Parathyroid adenoma (tissue), 2 donors: Measurements from ENCODE around the gene MSRB1.

Experiments used
- H2AFZ ChIP-seq: fragments of 300-600 bp; sonication (generic); one replicate; pipeline ENCODE4 v1.7.0; 2017; ENCODE audit warnings: antibody characterized with exemption, mild to moderate bottlenecking
- H3K27ac ChIP-seq: fragments of 300-600 bp; sonication (generic); one replicate; pipeline ENCODE4 v1.7.0; 2017
- H3K27me3 ChIP-seq: fragments of 300-600 bp; sonication (generic); one replicate; pipeline ENCODE4 v1.7.0; 2017; ENCODE audit warnings: low read length; ENCODE audit not compliant: control insufficient read depth, insufficient read depth
- H3K36me3 ChIP-seq: fragments of 300-600 bp; sonication (generic); one replicate; pipeline ENCODE4 v1.7.0; 2017; ENCODE audit warnings: low read length; ENCODE audit not compliant: control insufficient read depth, insufficient read depth
- H3K4me1 ChIP-seq: fragments of 300-600 bp; sonication (generic); one replicate; pipeline ENCODE4 v1.7.0; 2017; ENCODE audit warnings: control low read depth
- H3K4me2 ChIP-seq: fragments of 300-600 bp; sonication (generic); one replicate; pipeline ENCODE4 v1.7.0; 2017; ENCODE audit warnings: low read length
- H3K4me3 ChIP-seq: fragments of 300-600 bp; sonication (generic); one replicate; pipeline ENCODE4 v1.7.0; 2017; ENCODE audit warnings: low read depth, low read length
- H3K79me2 ChIP-seq: fragments of 300-600 bp; sonication (generic); one replicate; pipeline ENCODE4 v1.7.0; 2017; ENCODE audit warnings: control low read depth
- H3K9ac ChIP-seq: fragments of 300-600 bp; sonication (generic); one replicate; pipeline ENCODE4 v1.7.0; 2017; ENCODE audit warnings: mild to moderate bottlenecking
- H3K9me3 ChIP-seq: fragments of 300-600 bp; sonication (generic); one replicate; pipeline ENCODE4 v1.7.0; 2017; ENCODE audit warnings: low read length; ENCODE audit not compliant: control insufficient read depth
- CTCF ChIP-seq: fragments of 300-600 bp; sonication (generic); IDR thresholded peaks from one replicate; pipeline ENCODE4 v1.7.0; 2017; ENCODE audit warnings: antibody characterized with exemption, mild to moderate bottlenecking
- donor health status: primary hyperparathyroidism.

MSRB1 gene

DNA sequence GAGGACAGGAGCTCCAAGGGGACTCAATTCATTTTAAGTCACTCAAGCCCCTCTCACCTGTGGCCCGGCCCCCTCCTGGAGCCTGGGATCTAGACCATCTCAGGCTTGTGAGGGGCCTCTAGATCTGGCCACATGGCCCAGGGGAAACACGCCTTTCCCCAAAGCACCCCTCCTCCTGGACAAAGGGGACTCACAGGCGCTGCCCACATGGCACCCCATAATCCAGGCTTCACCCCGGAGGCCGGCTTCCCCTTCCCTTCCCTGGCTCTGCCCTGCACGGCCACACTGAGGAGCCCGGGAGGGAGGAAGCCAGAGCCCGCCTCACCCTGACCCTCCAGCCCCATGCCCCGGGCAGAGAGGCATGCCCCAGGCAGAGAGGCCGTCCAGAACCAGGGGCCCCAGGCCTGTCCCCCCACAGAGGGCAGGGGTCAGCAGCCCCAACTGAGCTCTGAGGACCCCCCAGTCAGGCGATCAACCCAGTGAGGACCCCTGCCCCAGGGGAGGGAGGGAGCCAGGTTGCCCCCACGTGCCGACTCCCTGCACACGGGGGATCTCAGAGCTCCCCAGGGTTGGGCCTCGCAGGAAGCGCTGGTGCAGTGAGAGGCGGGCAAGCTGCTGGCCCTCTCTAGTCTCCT, 35.7 kb downstream of the MSRB1 start:
- H3K9ac ChIP-seq = no peak overlapping the region
- no peaks in the 10 kb centered on the region for H3K27me3 ChIP-seq

GRCh38 chr16:1906846-1907165, 36.2 kb downstream of the MSRB1 start:
- no peaks in the 10 kb centered on the region for H3K4me1 ChIP-seq
- no peak overlapping the region for H3K4me3 ChIP-seq
- no peaks in the 10 kb centered on the region for H3K36me3 ChIP-seq
- no peak for TF ChIP-seq CTCF
- no peak overlapping the region for H3K4me2 ChIP-seq
- H3K27me3 ChIP-seq = no peaks in the 10 kb centered on the region
- no peak overlapping the region for H2AFZ ChIP-seq
- no peaks in the 10 kb centered on the region for H3K79me2 ChIP-seq
- no peaks in the 10 kb centered on the region for H3K9me3 ChIP-seq
- no peak overlapping the region for H3K27ac ChIP-seq
- H3K9ac ChIP-seq = no peak overlapping the region

More for the DNA sequence above, 35.7 kb downstream of the MSRB1 start:
- Histone ChIP-seq H3K4me3 (no peak overlapping the region), H3K4me1 (no peaks in the 10 kb centered on the region), H3K79me2 (no peaks in the 10 kb centered on the region), H3K9me3 (no peaks in the 10 kb centered on the region), H3K27ac (no peak overlapping the region), H3K4me2 (no peak overlapping the region), H2AFZ (no peak overlapping the region), H3K36me3 (no peaks in the 10 kb centered on the region)
- TF ChIP-seq CTCF = no peak

- H2AFZ ChIP-seq = peak overlapping the region; percentile 68
- no peak overlapping the region for H3K9ac ChIP-seq
- H3K4me2 ChIP-seq = no peak overlapping the region
- H3K79me2 ChIP-seq = no peaks in the 10 kb centered on the region
- H3K27me3 ChIP-seq = no peaks in the 10 kb centered on the region
- no peak overlapping the region for H3K4me3 ChIP-seq
- no peaks in the 10 kb centered on the region for H3K4me1 ChIP-seq
- H3K9me3 ChIP-seq = no peaks in the 10 kb centered on the region
- H3K27ac ChIP-seq = no peak overlapping the region
- H3K36me3 ChIP-seq = no peaks in the 10 kb centered on the region
- TF ChIP-seq CTCF = no peak
Observed at GRCh38 chr16:1906055-1906845, 36.7 kb downstream of the MSRB1 start.

DNA sequence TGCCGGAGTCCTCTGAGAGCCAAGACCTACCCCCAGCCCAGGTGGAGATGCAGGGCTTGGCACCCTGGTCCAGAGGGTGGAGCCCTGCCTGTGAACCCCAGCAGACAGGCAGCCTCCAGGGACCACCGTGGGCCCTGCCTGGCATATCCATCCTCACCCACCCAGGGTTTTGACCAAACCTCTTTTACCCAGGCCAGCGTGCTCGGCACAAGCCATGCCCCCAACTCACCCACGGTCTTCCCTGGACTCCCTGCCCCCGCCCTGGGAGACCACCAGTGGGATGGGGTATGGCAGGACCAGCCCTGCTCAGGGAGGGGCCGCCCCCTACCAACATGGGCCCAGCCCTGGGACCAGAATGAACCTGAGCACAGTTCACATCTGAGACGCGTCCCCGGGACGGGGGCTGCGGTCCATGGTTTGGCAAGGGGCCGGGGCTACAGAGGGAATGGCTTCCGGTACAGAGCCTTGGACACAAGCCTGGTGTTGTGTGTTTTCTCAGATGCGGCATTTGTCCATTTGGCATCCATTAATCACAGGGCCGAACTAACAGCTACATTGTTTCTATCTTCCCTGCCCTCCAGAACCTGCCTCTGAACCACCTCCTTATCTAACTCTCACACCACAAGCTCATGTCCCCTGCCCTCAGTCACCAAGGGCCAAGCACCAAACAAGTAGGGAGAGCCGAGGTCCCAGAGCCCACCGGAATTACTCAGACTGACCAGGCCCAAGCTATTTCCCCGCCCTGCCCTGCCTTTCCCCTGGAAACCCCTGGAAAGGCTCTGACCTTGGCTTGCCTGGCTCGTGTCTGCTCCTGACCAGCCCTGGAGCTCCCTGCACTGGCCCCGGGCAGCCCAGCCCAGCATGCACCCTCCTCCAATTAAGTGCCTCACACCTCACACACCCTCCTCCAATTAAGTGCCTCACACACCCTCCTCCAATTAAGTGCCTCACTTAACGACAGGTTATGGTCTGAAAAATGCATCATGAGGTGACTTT, 38.9 kb downstream of the MSRB1 start:
- no peaks in the 10 kb centered on the region for H3K79me2 ChIP-seq
- no peak overlapping the region for H3K27ac ChIP-seq
- no peak overlapping the region for H2AFZ ChIP-seq
- TF ChIP-seq CTCF = no peak
- H3K4me2 ChIP-seq = no peak overlapping the region
- H3K4me1 ChIP-seq = no peaks in the 10 kb centered on the region
- no peak overlapping the region for H3K9ac ChIP-seq
- H3K4me3 ChIP-seq = no peak overlapping the region
- H3K36me3 ChIP-seq = no peaks in the 10 kb centered on the region
- no peaks in the 10 kb centered on the region for H3K9me3 ChIP-seq
- H3K27me3 ChIP-seq = no peaks in the 10 kb centered on the region
